BE2C (cell line): Measurements from ENCODE around the gene F13A1.

Source experiments
- DNase-seq: peaks from one replicate; pipeline ENCODE4 v3.0.0-alpha.2; 2020
- H3K27me3 ChIP-seq: fragments of 250-450 bp; sonication (Bioruptor Pico); 2 replicates; pipeline ENCODE4 v1.5.1; 2020; ENCODE audit warnings: mild to moderate bottlenecking
- H3K36me3 ChIP-seq: fragments of 250-450 bp; sonication (Bioruptor Pico); 2 replicates; pipeline ENCODE4 v1.5.1; 2020; ENCODE audit warnings: mild to moderate bottlenecking
- H3K4me1 ChIP-seq: fragments of 250-450 bp; sonication (Bioruptor Pico); 2 replicates; pipeline ENCODE4 v1.5.1; 2020
- H3K4me3 ChIP-seq: 2 replicates; pipeline ENCODE4 v1.5.1; 2011; ENCODE audit warnings: low read depth, low read length
- H3K9me3 ChIP-seq: fragments of 250-450 bp; sonication (Bioruptor Pico); 2 replicates; pipeline ENCODE4 v1.5.1; 2020
- CTCF ChIP-seq: IDR thresholded peaks from 2 replicates; pipeline ENCODE4 v1.5.1; 2012; ENCODE audit warnings: mild to moderate bottlenecking, low read depth, low read length

F13A1 gene

GRCh38 chr6:6191476-6191875, 129.0 kb downstream of the F13A1 start:
- no peaks in the 10 kb centered on the region for H3K36me3 ChIP-seq
- DNase-seq = no peak
- no peak for TF ChIP-seq CTCF
- H3K9me3 ChIP-seq = no peaks in the 10 kb centered on the region
- no peaks in the 10 kb centered on the region for H3K27me3 ChIP-seq
- no peaks in the 10 kb centered on the region for H3K4me1 ChIP-seq
- H3K4me3 ChIP-seq = no peak overlapping the region

- Histone ChIP-seq H3K36me3 (no peaks in the 10 kb centered on the region), H3K9me3 (no peaks in the 10 kb centered on the region), H3K4me3 (no peak overlapping the region), H3K4me1 (no peaks in the 10 kb centered on the region), H3K27me3 (no peaks in the 10 kb centered on the region; the same call in 1 of the 2 replicates)
- no peak for TF ChIP-seq CTCF
- no peak for DNase-seq
Measured at GRCh38 chr6:6180684-6181083, 139.8 kb downstream of the F13A1 start.

- no peak for DNase-seq
Measured at GRCh38 chr6:6179858-6180623, 140.4 kb downstream of the F13A1 start.

GRCh38 chr6:6178795-6179194, 141.7 kb downstream of the F13A1 start:
- DNase-seq = no peak
- Histone ChIP-seq H3K4me3 (no peak overlapping the region), H3K36me3 (no peaks in the 10 kb centered on the region), H3K4me1 (no peaks in the 10 kb centered on the region), H3K27me3 (no peaks in the 10 kb centered on the region; the same call in 1 of the 2 replicates), H3K9me3 (no peaks in the 10 kb centered on the region)
- TF ChIP-seq CTCF = no peak

More at GRCh38 chr6:6179858-6180623, 140.4 kb downstream of the F13A1 start:
- Histone ChIP-seq H3K9me3 (no peaks in the 10 kb centered on the region), H3K4me1 (no peaks in the 10 kb centered on the region), H3K36me3 (no peaks in the 10 kb centered on the region), H3K4me3 (no peak overlapping the region), H3K27me3 (no peaks in the 10 kb centered on the region; the same call in 1 of the 2 replicates)
- no peak for TF ChIP-seq CTCF

GRCh38 chr6:6177754-6178153, 142.7 kb downstream of the F13A1 start:
- no peaks in the 10 kb centered on the region for H3K4me1 ChIP-seq
- H3K9me3 ChIP-seq = no peaks in the 10 kb centered on the region
- no peak for TF ChIP-seq CTCF
- H3K27me3 ChIP-seq = no peaks in the 10 kb centered on the region; the same call in 1 of the 2 replicates
- H3K4me3 ChIP-seq = no peak overlapping the region
- no peaks in the 10 kb centered on the region for H3K36me3 ChIP-seq
- no peak for DNase-seq

- DNase-seq = no peak
Measured at GRCh38 chr6:6176586-6177228, 143.8 kb downstream of the F13A1 start.

More at GRCh38 chr6:6176586-6177228, 143.8 kb downstream of the F13A1 start:
- no peaks in the 10 kb centered on the region for H3K36me3 ChIP-seq
- no peaks in the 10 kb centered on the region for H3K4me1 ChIP-seq
- H3K9me3 ChIP-seq = no peaks in the 10 kb centered on the region
- TF ChIP-seq CTCF = no peak
- H3K4me3 ChIP-seq = no peak overlapping the region
- H3K27me3 ChIP-seq = no peaks in the 10 kb centered on the region; the same call in 1 of the 2 replicates
